Activated CD4-positive, alpha-beta T cell treated with anti-CD3 and anti-CD28 coated beads, Interleukin-2, amount 50 U/mL, for 48 hours (primary cell): ENCODE measurements around the gene UBR2.
"Not testable (repeated sequence)": the region's sequence is repeated elsewhere in the genome, so short reads cannot be mapped to it uniquely, and the experiment has no call there.

Source experiments
- DNase-seq, 2 experiments: peaks; one replicate each; pipeline ENCODE4 v3.0.0-alpha.2; 2020

Gene UBR2

DNA sequence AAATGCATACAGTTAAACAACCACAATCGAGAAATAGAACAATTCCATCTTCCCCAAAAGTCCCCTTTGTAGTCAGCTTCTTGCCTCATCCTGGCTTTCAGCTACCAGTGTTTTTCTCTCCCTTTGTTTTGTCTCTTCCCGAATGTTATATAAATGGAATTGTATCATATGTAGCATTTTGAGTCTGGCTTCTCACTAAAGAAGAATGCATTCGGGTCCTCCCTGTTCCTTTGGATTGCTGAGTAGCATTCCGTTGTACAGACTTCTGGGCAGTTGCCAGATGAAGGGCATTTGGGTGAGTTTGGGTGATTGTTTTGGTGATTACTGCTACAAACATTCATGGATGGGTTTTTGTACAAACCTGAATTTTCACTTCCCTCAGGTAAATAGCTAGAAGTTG, 130.8 kb downstream of the UBR2 start:
- no peak for DNase-seq

- no peak for DNase-seq
Measured at GRCh38 chr6:42696526-42697267, 132.9 kb downstream of the UBR2 start.

DNA sequence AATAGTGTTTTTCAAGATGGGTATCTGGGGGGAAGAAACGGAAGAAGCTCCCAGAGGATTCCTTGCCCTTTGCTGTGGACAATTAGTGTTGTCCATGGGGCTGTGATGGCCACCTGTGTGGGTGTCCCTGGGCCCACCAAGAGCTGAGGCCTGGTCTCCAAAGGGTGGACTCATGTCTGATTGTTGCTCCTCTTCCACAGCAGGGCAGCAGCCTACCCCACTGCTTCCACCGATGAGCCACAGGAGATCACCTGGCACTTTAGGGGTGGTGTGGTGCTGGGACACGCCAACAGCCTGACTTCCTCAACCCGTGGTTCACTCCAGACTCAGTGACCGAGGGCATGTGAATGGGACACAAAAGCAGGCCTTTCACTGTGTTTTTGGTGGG, 133.4 kb downstream of the UBR2 start:
- DNase-seq, result no peak

DNA sequence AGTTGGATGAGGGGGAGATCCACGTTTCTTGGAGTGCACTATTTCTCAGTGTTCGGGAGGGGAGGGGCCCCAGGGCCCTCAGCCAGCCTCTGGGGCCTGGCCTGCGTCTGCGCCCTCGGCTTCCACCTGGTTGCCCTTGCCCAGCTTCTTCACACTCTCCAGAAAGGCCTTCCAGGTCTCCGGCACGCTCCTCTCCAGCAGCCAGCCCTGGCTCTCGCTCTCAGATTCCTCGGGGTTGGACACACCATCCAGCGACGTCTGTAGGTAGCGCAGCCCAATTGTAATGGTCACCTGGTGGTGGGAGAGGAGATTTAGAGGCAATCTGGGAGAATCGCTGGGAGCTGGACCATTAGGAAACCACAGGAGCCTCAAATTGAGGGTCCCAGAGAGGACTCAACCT, 134.4 kb downstream of the UBR2 start:
- DNase-seq, result no peak

- DNase-seq, result no peak
Measured at GRCh38 chr6:42702200-42702599, 138.4 kb downstream of the UBR2 start.

GRCh38 chr6:42702786-42703185, 139.0 kb downstream of the UBR2 start:
- not testable (repeated sequence) for DNase-seq

- DNase-seq, result no peak
Measured at GRCh38 chr6:42704251-42704936, 140.6 kb downstream of the UBR2 start.

DNA sequence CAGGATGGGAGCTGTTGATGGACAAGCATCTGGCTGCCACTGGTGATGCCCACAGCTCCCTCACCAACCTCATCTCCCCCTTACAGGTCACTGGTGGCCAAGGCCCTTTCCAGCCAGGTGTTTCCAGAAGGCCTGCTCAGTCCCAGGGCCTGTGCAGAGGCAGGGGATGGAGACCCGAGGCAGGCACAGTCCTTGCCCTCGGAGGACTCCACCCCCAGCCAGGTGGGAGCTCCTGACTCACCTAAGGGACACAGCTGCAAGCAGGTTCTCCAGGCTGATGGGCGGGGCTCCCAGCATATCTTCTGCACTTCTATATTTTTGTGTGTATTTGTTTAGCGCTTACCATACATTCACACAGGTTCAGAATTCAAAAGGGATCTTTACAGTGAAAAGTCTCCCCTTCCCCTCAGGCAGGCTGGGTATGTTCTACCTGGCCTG, 141.1 kb downstream of the UBR2 start:
- no peak for DNase-seq

DNA sequence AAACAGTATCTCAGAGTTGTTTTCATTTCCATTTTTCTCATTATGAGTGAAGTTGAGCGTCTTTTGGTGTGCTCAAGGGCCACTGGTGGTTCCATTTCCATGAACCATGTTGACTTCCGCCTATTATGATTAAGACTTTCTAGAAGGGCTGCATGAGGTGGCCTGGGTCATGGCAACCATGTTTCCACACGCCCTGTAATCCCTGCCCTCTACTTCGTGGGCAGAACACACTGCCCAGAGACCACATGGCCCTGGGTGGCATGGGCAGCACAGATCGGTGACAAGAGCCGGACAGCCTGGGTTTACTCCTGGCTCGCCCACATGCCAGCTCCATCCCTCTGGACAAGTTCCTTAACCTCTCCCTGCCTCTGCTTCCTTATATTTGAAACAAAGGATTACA, 143.8 kb downstream of the UBR2 start:
- DNase-seq, result no peak

DNA sequence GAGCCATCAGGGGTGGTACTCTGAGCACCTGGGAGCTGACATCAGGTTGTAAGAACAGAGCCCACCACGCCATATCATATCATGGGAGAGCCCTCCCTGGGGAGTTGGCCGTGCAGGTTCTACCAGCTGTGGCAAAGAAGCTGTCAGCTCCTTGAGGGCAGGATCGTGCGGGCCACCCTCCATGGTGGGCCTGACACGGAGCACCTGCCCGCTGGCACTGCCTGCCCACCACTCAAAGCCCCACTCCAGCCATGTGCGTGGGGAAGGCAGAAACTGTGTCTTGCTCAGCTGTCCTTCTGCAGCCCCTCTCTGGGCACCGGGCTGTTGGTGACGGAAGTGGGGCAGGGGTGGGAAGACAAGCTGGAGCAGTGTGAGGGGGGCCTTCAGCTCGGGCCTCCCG, 144.3 kb downstream of the UBR2 start:
- DNase-seq, result no peak

GRCh38 chr6:42709871-42710270, 146.0 kb downstream of the UBR2 start:
- DNase-seq, result no peak

DNA sequence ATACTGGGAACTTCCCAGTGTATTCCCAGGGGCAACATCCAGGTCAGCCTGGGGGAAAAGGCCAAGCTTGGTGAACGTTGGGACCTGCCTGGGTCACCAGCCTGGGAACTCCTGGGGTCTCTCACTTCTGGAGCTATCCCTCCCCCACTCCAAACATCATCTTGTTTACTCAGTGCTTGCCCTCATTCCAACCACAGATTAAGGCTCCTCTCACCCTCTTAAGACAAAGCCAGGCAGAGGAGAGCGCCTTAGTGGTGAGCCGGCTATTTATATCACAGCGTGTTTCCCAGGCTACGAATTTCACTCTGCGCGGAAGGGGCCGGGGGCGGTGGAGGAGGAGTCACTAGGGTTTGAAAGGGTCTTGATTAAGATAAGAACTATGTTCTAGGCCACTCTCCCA, 146.5 kb downstream of the UBR2 start:
- DNase-seq, result no peak

DNA sequence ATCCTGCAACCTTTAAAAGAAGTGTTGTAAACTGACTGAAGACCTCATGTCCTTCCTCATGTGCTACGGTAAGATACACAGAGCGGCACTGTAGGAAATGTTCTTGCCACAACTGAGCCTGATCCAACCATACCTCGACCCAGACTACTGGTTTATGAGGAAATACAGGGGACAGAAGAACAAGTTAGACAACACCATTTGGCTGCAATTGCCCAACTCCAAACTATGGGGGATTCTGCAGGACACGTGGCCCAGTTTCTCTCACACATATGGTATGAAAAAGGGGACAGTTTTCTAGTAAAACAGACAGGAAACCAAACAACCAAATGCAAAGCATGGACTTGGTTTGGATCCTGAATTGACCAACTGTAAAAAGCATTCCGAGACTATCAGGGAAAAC, 148.1 kb downstream of the UBR2 start:
- DNase-seq, result no peak

- no peak for DNase-seq
Measured at GRCh38 chr6:42714098-42714761, 150.4 kb downstream of the UBR2 start.

GRCh38 chr6:42715871-42716270, 152.0 kb downstream of the UBR2 start:
- DNase-seq, result no peak

DNA sequence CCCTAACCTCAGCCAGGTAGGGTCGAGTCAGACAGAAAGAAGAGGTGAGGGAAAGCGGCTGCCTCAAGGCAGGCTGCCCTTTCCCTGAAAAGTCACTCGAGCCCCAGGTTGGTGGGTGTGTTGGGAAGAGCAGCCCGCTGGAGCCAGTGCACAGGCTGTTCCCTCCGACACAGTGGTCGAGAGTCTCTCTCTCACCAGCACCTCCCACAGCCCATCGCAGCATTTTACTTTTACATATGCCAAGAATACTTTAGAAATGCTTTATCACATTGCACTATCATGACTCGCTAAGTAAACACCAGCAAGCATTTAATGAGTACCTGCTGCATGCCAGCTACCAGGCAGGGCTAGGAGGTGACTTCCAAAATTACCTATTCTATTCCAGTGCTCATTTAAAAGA, 156.9 kb downstream of the UBR2 start:
- DNase-seq, result no peak

DNA sequence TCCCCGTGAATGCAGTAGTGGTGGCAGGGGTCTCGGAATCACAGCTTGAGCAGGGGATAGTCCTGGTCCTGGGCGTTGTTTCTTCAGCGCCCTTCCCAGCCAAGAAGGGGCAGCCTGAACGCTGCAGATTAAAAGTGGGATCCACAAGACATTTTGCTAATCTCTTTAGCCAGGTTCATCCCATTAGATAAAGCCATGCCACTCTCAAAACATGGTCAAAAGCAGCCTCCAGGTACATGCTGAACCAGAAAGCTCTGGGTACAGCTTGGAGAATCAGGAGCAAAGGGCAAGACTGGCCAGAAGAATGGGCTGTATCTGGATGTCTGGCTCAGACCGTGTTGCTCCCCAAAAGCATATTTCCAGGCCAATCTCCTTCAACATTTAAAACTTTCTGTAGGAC, 158.7 kb downstream of the UBR2 start, which contains the start of gene PRPH2:
Gene PRPH2, minus strand, starts transcription at position 101 of the 400 bp plus-strand sequence. CDS start 263 bp downstream, outside the sequence.
- DNase-seq, result no peak

GRCh38 chr6:42724825-42725224, 161.0 kb downstream of the UBR2 start:
- DNase-seq, result no peak

DNA sequence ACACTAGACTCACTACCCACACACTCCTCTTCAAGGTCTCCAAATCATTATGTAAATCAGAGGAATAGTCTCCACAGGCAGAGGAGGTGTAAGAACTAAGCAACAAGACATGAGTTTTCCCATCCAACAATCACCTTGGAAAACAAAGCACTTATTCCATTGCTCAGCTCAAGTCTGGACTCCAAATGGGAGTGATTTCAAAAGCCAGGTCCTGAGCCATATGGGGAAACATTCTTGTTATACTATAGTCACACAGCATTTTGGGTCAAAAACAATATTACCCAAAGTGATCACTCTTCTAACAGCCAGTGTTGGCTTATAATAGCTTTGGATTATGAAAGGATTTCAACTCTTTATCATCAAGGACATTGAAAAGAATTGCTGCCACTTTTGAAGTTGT, 162.2 kb downstream of the UBR2 start:
- DNase-seq, result no peak

GRCh38 chr6:42726485-42727086, 162.8 kb downstream of the UBR2 start:
- DNase-seq, result peak; percentile 55 to 70

- peak in 1 of 2 experiments; percentile 25 for DNase-seq
Measured at GRCh38 chr6:42727087-42727611, 163.3 kb downstream of the UBR2 start.

- DNase-seq, result no peak
Measured at GRCh38 chr6:42727627-42728026, 163.8 kb downstream of the UBR2 start.

GRCh38 chr6:42729731-42730130, 165.9 kb downstream of the UBR2 start:
- DNase-seq, result no peak
